22Rv1 (cell line): ENCODE results near the gene CAV3.

Experiments used
- ZFX ChIP-seq: fragments of 450-650 bp; IDR thresholded peaks from 2 replicates; pipeline ENCODE4 v1.6.1; 2017; ENCODE audit warnings: antibody characterized with exemption, borderline replicate concordance
- TF ChIP-seq, protein P1 (sequence below): fragments of 450-650 bp; IDR thresholded peaks from 2 replicates; pipeline ENCODE4 v1.5.1; 2017; ENCODE audit warnings: mild to moderate bottlenecking

DNA sequence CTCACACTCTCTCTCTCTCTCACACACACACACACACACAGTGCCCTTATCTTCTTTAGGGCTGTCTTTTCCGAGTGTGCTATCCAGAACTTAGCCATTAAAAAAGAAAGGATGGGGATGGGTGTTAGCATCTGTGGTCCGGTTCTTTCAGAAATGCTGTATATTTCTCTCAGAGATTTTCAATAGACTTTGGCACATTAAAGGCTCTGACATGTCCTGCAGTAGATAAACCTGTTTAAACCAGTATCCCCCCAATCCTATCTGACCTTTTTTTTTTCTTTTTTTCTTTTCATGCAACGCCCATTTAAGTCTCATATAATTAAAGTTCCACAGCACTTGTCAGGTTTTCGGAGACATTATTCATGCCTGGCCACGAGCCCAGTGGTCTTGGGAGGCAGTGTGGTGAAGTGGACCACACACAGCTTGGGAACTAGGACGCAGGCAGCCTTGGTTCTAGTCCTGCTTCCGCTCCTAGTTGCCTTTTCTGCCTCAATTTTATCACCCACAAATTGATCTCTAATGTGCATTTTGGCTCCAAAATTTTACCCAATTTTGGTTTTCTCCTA is 13.3 kb downstream of the CAV3 start:
- TF ChIP-seq, protein P1, sequence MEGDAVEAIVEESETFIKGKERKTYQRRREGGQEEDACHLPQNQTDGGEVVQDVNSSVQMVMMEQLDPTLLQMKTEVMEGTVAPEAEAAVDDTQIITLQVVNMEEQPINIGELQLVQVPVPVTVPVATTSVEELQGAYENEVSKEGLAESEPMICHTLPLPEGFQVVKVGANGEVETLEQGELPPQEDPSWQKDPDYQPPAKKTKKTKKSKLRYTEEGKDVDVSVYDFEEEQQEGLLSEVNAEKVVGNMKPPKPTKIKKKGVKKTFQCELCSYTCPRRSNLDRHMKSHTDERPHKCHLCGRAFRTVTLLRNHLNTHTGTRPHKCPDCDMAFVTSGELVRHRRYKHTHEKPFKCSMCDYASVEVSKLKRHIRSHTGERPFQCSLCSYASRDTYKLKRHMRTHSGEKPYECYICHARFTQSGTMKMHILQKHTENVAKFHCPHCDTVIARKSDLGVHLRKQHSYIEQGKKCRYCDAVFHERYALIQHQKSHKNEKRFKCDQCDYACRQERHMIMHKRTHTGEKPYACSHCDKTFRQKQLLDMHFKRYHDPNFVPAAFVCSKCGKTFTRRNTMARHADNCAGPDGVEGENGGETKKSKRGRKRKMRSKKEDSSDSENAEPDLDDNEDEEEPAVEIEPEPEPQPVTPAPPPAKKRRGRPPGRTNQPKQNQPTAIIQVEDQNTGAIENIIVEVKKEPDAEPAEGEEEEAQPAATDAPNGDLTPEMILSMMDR, result no peak
- TF ChIP-seq ZFX, result no peak
